ENCODE results near the gene BMP2K.
"Not testable (repeated sequence)": the region's sequence is repeated elsewhere in the genome, so short reads cannot be mapped to it uniquely, and the experiment has no call there.

BMP2K gene

GRCh38 chr4:78864405-78865024, 88.4 kb downstream of the BMP2K start:
- DNase-seq (ENCODE audit: low read depth), result no peak

DNA sequence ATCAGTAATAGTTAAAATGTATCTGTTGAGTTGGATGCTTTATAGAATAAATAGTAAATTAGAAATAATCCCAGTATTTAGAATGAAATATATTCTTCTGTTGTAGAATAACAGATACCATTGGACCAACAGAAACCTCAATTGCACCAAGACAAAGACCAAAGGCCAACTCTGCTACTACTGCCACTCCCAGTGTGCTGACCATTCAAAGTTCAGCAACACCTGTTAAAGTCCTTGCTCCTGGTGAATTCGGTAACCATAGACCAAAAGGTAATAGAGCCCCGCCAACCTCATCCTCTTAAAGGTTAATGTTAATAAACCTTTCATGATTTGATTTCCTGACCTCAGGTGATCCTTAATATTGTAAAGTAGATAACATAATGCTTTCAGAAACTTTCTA, 89.3 kb downstream of the BMP2K start:
- no peak for DNase-seq (ENCODE audit: low read depth)

GRCh38 chr4:78868712-78869111, 92.6 kb downstream of the BMP2K start:
- DNase-seq (ENCODE audit: low read depth), result not testable (repeated sequence)

DNA sequence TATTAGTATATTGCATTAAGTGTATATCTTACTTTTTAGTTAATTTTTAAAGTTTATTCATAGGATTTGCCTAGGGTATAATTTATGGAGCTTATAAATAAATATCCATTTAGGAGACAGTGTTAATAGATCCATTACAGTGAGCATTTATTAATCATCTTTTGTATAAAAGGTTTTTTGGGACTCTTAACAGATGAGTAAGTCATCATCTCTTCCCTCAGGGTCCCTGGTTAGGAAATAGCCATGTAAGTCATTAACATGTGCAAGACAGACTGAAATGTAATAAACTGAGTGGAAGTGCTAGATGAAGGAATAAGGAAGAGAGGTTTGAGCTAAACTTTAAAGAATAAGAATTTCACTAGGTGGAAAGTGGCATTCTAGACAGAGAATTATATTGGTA, 93.9 kb downstream of the BMP2K start:
- no peak for DNase-seq (ENCODE audit: low read depth)

DNA sequence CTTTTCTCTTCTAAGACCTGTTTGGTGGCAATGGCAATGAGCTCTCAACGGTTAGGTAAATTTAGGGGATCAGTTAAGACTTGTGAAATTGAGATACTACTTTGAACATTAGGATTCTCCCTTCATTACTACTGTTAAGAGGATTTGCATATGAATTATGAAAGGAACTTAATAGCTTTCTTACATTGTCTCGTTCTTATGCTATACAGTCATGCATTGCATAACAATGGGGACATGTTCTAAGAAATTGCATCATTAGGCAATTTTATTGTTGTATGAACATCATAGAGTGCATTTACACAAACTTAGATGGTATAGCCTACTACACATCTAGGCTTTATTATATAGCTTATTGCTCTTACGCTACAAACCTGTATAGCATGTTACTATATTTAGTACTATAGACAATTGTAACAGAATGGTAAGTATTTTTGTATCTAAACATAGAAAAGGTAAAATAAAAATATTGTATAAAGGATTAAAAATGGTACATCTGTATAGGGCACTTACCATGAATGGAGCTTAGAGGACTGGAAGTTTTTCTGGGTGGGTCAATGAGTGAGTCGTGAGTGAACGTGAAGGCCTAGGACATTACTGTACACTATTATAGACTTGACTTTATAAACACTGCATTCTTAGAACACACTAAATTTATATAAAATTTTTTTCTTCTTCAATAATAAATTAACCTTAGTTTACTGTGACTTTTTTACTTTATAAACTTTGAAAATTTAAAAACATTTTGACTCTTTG, 100.6 kb downstream of the BMP2K start:
- DNase-seq (ENCODE audit: low read depth), result no peak

DNA sequence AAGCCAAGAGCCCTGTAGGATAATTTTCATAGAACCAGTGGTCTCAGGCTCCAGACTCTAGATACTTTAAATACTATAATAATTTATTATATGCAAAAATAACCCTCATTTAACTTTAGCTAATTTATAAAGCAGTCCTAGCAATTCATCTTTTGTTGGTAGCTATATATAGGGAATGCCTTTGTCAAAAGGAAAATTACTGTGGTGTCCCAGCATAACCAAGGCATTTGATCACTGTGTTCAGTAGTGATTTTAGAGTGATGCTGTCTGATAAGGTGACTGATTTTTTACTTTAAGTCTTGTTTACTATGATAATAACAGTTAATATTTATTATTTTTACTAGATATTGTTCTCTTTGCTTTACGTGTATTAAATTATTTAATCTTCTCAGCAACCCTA, 101.9 kb downstream of the BMP2K start:
- no peak for DNase-seq (ENCODE audit: low read depth)

GRCh38 chr4:78880874-78881492, 104.8 kb downstream of the BMP2K start:
- DNase-seq (ENCODE audit: low read depth), result no peak

DNA sequence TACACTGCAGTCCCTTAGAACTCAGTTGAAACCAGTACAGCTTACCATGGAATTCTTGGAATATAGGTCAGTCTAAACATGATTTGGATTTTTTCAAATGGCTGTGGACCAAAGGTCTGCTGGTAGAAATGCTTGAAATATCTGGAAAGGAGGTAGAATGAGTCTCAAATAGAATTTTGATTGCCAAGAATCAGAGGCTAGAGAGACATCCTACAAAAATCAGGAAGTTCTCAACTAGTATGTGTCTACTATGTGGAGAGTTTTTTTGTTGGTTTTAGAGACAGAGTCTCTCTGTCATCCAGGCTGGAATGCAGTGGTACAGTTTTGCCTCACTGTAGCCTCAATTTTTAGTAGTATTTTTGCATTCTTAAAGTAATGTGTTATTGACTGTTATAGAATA, 109.4 kb downstream of the BMP2K start:
- DNase-seq (ENCODE audit: low read depth), result no peak

DNA sequence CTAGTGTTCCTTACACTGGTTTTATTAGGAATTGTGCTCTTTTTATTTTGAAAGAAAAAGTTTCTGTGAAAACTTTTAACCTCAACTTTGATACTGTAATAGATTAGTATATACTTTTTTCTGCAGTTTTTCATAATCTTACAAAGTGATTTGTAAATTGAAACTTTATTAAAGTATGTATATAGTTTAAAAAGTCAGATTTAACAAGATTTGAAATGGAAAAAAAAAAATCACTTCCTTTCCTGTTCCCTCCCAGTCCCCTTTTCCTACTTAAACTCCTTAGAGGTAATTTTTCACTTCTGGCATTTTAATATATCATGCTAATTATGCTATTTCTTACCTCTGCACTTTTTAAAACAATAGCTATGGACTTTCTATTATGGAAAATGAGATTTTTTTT, 113.8 kb downstream of the BMP2K start:
- DNase-seq (ENCODE audit: low read depth), result no peak

- DNase-seq (ENCODE audit: low read depth), result no peak
These were observed 123.2 kb downstream of the BMP2K start for GRCh38 chr4:78899302-78899701.

DNA sequence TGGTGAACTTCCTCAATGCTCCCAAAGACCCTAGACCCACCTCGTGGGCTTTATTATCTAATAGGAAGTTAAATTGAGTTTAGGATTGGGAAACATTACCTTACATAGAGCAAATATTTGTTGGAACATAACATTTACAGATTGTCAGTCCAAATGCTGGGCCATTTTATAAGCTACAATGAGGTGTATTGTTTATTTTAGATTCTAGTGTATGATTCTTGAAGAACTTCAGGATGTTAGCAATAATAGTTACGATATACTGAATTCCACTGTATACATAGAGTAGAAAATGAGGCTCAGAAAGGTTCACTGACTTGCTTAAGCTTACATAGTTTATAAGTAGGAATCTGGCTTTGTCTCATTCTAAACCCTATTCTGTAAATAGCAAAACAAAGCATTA, 125.7 kb downstream of the BMP2K start:
- DNase-seq (ENCODE audit: low read depth), result no peak

- no peak for DNase-seq (ENCODE audit: low read depth)
These were observed 126.1 kb downstream of the BMP2K start for GRCh38 chr4:78902298-78902697.

- no peak for DNase-seq (ENCODE audit: low read depth)
These were observed 128.0 kb downstream of the BMP2K start for GRCh38 chr4:78904143-78904542.

- no peak for DNase-seq (ENCODE audit: low read depth)
These were observed 131.5 kb downstream of the BMP2K start for GRCh38 chr4:78907638-78908037.

DNA sequence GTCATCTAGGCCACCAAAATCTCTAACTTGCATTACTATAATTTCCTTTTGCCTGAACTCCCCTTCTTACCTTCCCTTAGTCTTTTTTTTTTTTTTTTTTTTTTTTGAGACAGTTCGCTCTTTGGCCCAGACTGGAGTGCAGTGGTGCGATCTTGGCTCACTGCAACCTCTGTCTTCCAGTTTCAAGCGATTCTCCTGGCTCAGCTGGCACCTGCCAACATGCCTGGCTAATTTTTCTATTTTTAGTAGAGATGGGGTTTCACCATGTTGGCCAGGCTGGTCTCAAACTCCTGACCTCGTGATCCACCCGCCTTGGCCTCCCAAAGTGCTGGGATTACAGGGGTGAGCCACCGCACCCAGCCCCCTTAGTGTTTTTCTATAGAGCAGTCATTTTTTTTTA, 132.8 kb downstream of the BMP2K start:
- DNase-seq (ENCODE audit: low read depth), result not testable (repeated sequence)

DNA sequence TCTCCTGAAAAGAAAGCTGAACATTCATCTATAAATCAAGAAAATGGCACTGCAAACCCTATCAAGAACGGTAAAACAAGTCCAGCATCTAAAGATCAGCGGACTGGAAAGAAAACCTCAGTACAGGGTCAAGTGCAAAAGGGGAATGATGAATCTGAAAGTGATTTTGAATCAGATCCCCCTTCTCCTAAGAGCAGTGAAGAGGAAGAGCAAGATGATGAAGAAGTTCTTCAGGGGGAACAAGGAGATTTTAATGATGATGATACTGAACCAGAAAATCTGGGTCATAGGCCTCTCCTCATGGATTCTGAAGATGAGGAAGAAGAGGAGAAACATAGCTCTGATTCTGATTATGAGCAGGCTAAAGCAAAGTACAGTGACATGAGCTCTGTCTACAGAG, 134.5 kb downstream of the BMP2K start:
- no peak for DNase-seq (ENCODE audit: low read depth)

- DNase-seq (ENCODE audit: low read depth), result no peak
These were observed 146.1 kb downstream of the BMP2K start for GRCh38 chr4:78922207-78922606.

DNA sequence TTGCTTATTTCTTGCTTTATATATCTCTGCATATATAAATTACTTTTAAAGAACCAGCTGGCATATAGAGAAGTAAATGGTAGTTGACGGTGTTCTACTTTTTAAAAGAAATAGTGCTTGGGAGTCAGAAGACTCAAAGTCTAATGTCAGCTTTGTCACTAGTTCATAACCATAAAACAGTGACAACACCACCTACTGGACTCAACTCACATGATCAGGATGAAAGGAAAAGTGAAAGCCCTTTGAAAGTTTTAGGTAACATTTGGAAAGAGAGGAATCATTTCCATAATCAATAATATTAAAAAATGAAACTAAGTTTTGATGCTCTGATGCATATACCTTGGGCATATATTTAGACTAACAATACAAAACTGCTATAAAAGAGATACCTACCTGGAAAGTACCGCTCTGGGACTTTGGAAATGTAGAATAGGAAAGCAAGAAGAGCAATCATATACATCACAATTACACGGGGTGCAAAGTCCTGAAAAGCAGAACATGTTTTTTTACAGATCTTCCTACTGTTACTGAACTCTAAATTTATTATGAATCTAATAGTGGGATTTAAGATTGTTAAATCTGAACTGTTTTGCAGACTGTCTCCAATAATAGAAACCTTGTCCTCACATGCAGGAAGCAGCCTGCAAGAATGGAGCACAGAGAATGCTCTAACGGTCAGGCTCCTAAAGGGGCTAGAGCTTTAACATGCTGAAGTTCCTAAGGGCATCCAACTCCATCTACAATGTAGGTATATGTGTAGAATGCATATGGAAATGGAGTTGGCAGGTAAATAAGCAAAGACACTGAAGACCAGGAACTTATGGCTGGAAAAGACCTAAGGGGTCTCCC, 147.5 kb downstream of the BMP2K start:
- DNase-seq (ENCODE audit: low read depth), result no peak

DNA sequence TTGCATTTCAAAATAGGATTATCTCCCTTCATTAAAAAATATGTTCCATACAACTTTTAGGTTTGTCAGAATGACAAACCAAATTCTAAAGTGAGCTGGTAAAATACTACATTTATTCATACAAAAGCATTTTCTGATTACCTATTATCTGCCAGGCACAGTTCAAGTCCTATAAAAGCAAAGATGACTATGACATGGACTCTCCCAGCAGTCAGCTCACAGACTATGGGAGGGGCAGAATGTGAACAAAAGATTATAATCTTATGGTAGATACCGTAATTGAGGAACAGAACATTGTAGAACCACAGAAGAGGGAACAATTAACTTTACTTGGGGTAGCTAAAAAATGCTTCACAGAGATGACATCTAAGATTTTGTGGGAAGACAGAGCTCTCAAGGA, 150.7 kb downstream of the BMP2K start:
- DNase-seq (ENCODE audit: low read depth), result no peak

DNA sequence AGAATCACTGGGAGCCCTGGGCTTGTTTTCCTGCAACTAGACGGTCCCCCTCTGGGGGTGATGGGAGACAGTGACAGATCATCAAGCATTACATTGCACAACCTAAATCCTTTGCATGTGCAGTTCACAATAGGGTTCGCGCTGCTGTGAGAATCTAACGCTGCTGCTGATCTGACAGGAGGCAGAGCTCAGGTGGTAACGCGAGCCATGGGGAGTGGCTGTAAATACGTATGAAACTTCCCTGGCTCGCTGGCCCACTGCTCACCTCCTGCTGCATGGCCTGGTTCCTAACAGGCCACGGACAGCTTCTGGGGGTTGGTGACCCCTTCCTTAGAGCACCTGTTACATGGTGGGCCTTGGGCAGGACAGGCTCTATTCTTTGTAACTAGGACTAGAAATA, 152.7 kb downstream of the BMP2K start:
- no peak for DNase-seq (ENCODE audit: low read depth)

- no peak for DNase-seq (ENCODE audit: low read depth)
These were observed 154.0 kb downstream of the BMP2K start for GRCh38 chr4:78930016-78930629.

GRCh38 chr4:78936989-78937388, 160.8 kb downstream of the BMP2K start:
- no peak for DNase-seq (ENCODE audit: low read depth)

Data from stimulated activated CD8-positive, alpha-beta memory T cell treated with anti-CD3 and anti-CD28 coated beads, Interleukin-4, amount 100 ng/mL, for 24 hours (primary cell).